Inflammatory macrophage treated with lipopolysaccharide for 1 hour (primary cell): ENCODE data around the gene NDUFB7.
"Not testable (repeated sequence)": the region's sequence is repeated elsewhere in the genome, so short reads cannot be mapped to it uniquely, and the experiment has no call there.

ENCODE experiments used
- DNase-seq, 2 donors: peaks; one replicate each; pipeline ENCODE4 v3.0.0-alpha.2; 2020 to 2022

Gene NDUFB7

DNA sequence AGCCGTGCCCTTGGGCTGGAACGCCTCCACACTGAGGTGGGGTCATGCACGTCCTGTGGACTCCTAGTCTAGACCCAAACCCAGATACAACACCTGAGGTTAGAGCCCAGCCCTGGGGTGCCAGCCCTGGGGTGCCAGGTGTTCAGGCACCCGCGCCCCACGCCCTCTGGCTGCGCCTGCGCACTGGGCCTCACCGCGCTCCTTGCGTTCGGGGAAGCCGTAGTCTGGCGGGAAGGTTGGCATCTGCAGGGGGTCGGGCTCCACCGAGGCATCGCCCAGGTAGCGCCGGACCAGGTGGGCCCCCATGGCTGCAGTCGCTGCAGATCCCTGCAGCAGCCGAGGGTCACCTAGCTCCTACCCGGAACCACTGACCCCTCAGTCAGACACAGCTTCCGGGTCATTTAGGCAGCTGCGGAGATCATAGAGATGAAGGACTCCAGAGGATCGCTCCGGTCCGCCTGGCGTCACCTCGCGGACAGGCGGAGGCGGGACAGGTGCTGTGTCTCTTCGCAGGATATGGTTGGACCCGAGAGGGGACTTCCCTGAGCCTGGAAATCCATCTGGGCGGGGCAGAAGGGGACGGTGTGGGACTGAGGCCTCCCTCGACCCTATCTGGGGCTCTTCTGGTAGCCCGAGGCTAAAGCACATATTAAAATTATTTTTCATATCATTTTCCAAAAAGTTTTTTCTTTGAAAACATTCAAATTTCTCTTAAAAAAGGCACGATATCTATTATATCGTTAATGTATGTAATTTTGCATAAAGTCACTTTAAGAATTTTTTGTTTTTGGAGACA, at the start of gene NDUFB7:
Gene NDUFB7 (minus strand): TSS at position 372 of the 796 bp plus-strand sequence. CDS start 66 bp downstream, at position 306.
- DNase-seq: peak; percentile 95 to 96

DNA sequence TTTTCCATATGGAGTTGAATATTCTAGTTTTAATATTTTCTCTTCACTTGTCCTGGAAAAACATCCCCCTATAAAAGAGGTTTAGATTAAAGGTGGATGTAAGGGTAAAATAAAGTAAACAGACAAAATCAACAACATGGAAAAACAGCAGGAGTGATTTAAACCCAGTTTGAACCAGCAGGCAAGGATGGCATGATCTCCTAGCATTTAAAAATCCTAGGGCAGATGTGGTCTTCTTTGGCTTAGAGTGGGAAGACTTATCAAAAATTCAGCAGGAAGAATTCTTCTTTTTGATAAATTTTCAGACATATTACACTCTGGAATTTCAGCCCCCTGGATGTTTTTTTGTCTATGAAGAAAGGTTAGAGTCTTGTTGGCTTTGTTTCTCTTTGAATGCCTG, 47.5 kb upstream of the NDUFB7 start:
- no peak for DNase-seq

DNA sequence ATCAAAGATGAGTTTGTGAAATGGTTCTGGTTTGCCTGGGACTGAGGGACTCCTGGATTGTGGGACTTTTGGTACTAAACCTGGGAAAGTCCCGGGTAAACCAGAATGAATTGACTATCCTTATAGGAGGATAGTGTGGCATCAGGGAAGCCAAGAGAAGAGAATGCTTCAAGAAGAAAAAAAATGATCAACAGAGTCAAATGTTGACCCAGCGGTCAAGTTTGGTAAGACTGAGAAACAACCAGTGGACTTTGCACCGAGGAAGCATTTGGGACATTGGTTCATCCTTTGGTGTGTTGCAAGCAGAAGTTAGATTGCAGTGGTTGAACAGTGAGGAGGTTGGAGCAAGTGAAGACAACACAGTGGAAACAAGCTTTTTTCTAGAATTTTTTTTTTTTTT, 44.5 kb upstream of the NDUFB7 start:
- DNase-seq: peak; percentile 84 to 97

DNA sequence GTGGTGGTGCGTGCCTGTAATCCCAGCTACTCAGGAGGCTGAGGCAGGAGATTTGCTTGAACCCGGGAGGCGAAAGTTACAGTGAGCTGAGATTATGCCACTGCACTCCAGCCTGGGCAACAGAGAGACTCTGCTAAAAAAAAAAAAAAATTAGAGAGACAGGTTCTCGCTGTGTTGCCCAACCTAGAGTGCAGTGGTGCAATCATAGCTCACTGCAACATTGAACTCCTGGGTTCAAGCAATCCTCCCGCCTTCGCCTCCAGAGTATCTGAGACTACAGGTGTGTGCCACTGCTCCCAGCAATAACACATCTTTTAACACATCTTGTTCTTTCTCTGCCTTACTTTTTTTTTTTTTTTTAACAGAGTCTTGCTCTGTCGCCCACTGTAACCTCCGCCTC, 43.8 kb upstream of the NDUFB7 start:
- DNase-seq: no peak

DNA sequence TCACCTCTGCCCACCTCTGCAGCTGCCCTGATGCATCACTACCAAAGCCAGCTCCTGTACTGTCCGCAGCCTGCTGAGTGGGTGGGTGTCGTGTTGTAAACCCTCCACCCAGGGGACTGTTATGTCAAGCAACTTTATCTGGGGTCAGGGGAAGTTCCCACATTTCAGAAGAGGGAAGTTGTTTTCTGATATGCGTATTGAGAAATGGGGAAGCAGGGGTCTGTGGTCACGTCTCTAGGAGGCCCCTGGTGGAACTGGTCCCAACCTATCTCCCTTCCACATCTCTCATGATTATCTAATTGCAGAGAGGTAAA, 42.2 kb upstream of the NDUFB7 start:
- peak; percentile 95 to 96 for DNase-seq

- not testable (repeated sequence) for DNase-seq
Observed at GRCh38 chr19:14613399-14614098, 41.7 kb upstream of the NDUFB7 start.

DNA sequence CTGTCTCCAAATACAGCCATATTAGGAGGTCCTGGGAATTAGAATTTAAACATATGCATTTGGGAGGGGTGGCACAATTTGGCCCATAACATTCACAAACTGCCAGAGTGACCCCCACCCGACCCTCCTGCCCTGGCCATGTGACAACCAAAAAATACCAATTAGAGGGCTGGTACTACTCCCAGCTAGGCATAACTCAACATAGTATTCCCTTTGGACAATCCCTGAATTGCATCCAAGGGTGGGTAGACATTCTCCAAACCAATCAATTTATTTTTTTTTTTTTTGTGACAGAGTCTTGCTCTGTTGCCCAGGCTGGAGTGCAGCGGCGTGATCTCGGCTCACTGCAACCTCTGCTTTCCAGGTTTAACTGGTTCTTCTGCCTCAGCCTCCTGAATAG, 40.8 kb upstream of the NDUFB7 start:
- DNase-seq: no peak

DNA sequence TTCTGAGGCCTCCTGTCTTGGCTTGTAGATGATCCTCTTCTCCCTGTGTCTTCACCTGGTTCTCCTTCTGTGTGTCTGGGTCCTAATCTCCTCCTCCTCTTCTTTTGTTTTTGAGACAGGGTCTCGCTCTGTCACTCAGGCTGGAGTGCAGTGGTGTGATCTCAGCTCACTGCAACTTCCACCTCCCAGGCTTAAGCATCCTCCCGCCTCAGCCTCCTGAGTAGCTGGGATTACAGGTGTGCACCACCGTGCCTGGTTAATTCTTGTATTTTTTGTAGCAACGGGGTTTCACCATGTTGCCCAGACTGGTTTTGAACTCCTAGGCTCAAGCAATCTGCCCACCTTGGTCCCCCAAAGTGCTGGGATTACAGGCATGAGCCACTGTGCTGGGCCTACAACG, 40.4 kb upstream of the NDUFB7 start:
- DNase-seq: not testable (repeated sequence)

GRCh38 chr19:14611051-14611450, 39.2 kb upstream of the NDUFB7 start:
- no peak for DNase-seq

GRCh38 chr19:14606627-14607026, 34.8 kb upstream of the NDUFB7 start:
- no peak for DNase-seq

GRCh38 chr19:14603990-14604387, 32.1 kb upstream of the NDUFB7 start:
- no peak for DNase-seq

DNA sequence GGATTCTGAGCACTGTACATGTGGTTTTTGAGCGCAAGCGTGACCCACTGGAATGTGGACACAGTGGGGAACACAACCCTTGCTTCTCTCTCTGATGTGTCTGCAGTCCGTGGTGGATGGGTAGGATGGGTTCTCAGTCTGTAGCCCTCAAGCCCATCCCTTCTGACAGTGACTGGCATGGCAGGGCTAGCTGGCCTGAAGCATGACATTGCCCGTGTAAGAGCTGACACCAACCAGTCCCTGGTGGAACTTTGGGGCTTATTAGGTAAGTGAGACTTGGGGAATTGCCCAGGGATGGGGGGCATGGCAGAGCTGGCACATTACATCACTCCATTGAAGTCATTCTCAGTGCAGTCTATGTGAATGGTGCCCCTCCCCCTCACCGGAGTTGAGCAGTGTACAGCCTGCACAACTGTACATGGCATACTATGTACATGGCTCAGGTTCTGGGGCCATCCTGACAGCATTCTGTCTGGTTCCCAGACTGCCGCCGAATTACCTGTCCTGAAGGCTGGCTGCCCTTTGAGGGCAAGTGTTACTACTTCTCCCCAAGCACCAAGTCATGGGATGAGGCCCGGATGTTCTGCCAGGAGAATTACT, 27.8 kb upstream of the NDUFB7 start:
- no peak for DNase-seq

DNA sequence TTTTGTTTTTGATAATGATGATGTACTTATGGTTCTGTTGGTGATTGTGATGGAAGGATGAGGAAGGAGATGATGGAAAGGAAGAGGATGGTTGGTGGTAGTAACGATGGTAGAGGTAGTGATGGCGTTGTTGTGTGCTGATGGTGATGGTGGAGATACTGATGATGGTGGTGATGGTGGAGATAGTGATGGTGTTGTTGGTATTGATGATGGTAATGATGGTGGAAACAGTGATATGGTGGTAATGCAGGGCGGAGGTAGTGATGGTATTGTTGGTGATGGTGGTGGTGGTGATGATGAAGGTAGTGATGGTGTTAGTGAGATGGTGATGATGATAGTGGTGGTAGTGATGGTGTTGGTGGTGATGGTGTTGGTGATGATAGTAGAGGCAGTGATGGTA, 23.7 kb upstream of the NDUFB7 start:
- no peak for DNase-seq

DNA sequence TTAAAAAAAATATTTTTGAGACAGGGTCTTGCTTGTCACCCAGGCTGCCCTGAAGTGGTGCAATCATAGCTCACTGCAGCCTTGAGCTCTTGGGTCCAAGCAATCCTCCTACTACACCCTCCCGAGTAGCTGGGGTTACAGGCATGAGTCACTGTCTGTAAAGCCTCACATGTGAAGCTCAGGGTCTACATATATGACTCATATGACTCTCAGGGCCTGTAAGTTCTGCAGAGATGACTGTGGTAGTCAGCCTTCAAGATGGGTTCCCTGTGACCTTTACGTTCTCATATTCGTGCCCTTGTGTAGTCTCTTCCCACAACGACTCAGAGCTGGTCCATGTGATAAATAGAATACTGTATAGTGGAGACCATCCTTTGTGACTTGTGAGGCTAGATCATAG, 17.6 kb upstream of the NDUFB7 start:
- peak; percentile 13 to 41 for DNase-seq

DNA sequence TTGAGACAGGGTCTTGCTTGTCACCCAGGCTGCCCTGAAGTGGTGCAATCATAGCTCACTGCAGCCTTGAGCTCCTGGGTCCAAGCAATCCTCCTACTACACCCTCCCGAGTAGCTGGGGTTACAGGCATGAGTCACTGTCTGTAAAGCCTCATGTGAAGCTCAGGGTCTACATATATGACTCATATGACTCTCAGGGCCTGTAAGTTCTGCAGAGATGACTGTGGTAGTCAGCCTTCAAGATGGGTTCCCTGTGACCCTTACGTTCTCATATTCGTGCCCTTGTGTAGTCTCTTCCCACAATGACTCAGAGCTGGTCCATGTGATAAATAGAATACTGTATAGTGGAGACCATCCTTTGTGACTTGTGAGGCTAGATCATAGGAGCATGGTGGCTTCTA, 13.3 kb upstream of the NDUFB7 start:
- DNase-seq: peak; percentile 41 to 72

DNA sequence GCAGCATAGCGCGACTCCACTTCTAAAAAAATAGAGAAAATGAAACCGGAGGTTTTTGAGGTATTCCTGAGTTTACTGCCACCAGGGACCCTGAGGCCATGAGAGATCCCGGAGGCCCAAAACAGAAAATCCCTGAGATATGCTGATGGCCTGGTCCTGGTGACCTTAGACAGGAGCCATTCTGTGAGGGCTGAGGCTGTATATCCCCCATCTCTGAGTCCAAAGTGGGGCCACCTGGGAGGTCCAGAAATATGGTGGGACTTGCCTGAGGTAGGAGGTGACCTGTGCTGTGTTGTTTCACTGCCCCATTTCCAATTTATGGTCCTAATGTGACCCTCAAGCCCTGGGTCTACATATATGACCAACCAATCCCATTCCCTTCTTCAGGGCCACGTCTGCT, 12.5 kb upstream of the NDUFB7 start:
- not testable (repeated sequence) for DNase-seq

- peak; percentile 22 to 26 for DNase-seq
Observed at GRCh38 chr19:14582894-14583340, 11.1 kb upstream of the NDUFB7 start, which contains the start of gene CLEC17A. Gene CLEC17A, plus strand, starts transcription at chr19:14583084. Its CDS starts 77 bp downstream, at chr19:14583161.

GRCh38 chr19:14580623-14581237, 8.9 kb upstream of the NDUFB7 start:
- peak; percentile 23 to 44 for DNase-seq

- DNase-seq: no peak
Observed at GRCh38 chr19:14577885-14578427, 6.1 kb upstream of the NDUFB7 start.

DNA sequence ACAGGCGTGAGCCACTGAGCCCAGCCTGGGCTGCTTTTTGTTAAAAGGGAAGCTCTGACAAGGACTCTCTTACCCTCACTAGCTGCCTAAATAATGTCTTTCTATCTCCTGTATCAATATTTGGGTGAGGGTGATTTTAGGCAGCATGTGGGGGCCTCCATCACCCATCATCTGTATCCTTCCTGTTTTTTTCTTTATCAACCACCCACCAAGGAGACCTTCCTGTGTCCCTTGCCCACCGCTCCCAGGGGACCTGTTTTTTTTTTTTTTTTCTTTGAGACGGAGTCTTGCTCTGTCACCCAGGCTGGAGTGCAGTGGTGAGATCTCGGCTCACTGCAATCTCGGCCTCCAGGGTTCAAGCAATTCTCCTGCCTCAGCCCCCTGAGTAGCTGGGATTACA, 5.4 kb upstream of the NDUFB7 start:
- no peak for DNase-seq

DNA sequence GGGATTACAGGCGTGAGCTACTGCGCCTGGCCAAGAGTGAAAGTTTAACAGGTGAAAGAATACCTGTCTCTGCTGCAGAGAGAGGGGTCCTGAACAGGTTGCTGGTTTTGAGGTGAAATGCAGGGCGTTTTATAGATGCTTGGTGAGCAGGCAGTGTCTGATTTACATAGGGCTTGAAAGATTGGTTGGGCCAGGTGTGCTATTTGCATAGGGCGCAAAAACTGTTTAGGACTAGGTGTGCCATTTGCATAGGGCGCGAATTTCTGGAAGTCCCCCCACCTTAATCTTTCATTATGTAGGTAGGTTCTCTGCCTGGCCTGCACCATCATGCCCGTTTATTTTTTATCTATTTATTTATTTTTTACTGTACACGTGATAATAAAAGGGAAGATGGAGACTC, 4.5 kb upstream of the NDUFB7 start:
- DNase-seq: no peak

DNA sequence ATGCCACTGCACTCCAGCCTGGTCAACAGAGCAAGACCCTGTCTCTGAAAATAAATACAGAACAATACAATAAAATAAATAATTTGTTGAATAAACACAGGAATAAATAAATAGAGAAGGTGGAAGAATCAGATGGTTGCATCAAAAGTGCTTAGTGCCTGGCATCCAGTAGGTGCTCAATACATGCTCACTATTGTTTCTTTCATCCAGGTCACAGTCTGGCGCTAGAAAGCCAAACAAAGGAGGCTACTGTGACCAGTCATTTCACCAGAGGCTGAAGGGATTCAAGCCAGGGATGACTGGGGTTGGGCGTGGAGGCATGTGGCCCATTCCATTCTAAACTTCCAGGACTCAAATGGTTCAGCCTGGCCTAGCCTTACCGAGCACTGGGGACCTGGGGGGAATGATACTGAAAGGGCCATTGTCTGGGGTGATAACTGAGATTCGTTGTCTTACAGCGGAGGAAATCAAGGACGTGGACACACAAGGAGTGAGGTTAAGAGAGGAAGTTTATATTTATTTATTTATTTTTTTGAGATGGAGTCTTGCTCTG, 3.6 kb upstream of the NDUFB7 start:
- no peak for DNase-seq
